Endothelial cell of umbilical vein (primary cell): ENCODE measurements around the gene SCAANT1. TPM values are rescaled to one million over a fixed set of nuclear protein-coding genes. Genes with fewer than 3 reads are reported as not detected.

ENCODE experiments used
- BruUV-seq: library from RNA; stranded (reverse); fragments of 400-500 nt; replicated peaks from 2 replicates; lab custom pipeline; 2021; lab: Mats Ljungman, UMichigan
- CTCF ChIA-PET: fragments of 300-600, 350-600 bp; sonication (Branson Sonifier 250); formaldehyde crosslinking; loops from one replicate; lab custom pipeline; 2021; ENCODE audit warnings: antibody characterized with exemption, inconsistent platforms; lab: Charles Lee
- POLR2A ChIA-PET: fragments of 300-600, 350-600 bp; sonication (Branson Sonifier 250); formaldehyde crosslinking; loops from one replicate; lab custom pipeline; 2021; ENCODE audit warnings: antibody characterized with exemption, inconsistent platforms; lab: Charles Lee
- DNase-seq: peaks from one replicate; pipeline ENCODE4 v3.0.0-alpha.2; 2011; ENCODE audit warnings: low read depth, low spot score
- FAIRE-seq: peaks from 2 replicates; lab custom pipeline; 2011; peaks lifted over from hg19 to GRCh38; lab: Jason Lieb, UNC
- H2AFZ ChIP-seq: 2 replicates; pipeline ENCODE4 v1.6.0; 2012; ENCODE audit warnings: low read depth, low read length, control low read depth, inconsistent platforms
- H3K27ac ChIP-seq: 2 replicates; pipeline ENCODE4 v1.5.1; 2011; ENCODE audit warnings: low read depth, mild to moderate bottlenecking, control low read depth, low read length, moderate library complexity; ENCODE audit not compliant: insufficient read depth
- H3K27me3 ChIP-seq, 2 experiments: 2 replicates each; pipeline versions ENCODE4 v1.6.0 to v1.6.1; 2011; ENCODE audit warnings: low read length in 2 of 2, mixed read lengths in 1 of 2; ENCODE audit not compliant: control insufficient read depth in 2 of 2, insufficient read depth in 2 of 2
- H3K36me3 ChIP-seq, 2 experiments: 2 replicates in 1 of 2; 3 replicates in 1 of 2; pipeline ENCODE4 v1.5.1; 2011; ENCODE audit warnings: low read length in 2 of 2, mild to moderate bottlenecking in 1 of 2, moderate library complexity in 1 of 2; ENCODE audit not compliant: control insufficient read depth in 2 of 2, insufficient read depth in 2 of 2; ENCODE audit errors: extremely low read depth in 1 of 2
- H3K4me1 ChIP-seq: 3 replicates; pipeline ENCODE4 v1.5.1; 2011; ENCODE audit warnings: mild to moderate bottlenecking, low read length; ENCODE audit not compliant: control insufficient read depth, insufficient read depth; ENCODE audit errors: extremely low read depth
- H3K4me2 ChIP-seq: 2 replicates; pipeline ENCODE4 v1.6.1; 2011; ENCODE audit warnings: low read length, control low read depth, mixed read lengths; ENCODE audit not compliant: insufficient read depth
- H3K4me3 ChIP-seq, 3 experiments: fragments of 200-600 bp in 1 of 3; sonication (generic), shearing (Covaris generic) in 1 of 3; replicated peaks in 1 of 3; 2 replicates each; pipeline ENCODE4 v1.5.1; 2011 to 2016; ENCODE audit warnings: control low read depth in 3 of 3, low read length in 3 of 3, mild to moderate bottlenecking in 2 of 3, inconsistent platforms in 1 of 3, low read depth in 1 of 3, moderate library complexity in 1 of 3; ENCODE audit not compliant: insufficient read depth in 1 of 3
- H3K79me2 ChIP-seq: 2 replicates; pipeline ENCODE4 v1.6.0; 2012; ENCODE audit warnings: low read length, inconsistent platforms; ENCODE audit not compliant: control insufficient read depth, insufficient read depth
- H3K9ac ChIP-seq: replicated peaks from 2 replicates; pipeline ENCODE3; 2011; ENCODE audit warnings: low read length, control low read depth; ENCODE audit not compliant: insufficient read depth; ENCODE audit errors: extremely low read depth
- H3K9me1 ChIP-seq: replicated peaks from 3 replicates; pipeline ENCODE4 v1.6.0; 2011; ENCODE audit warnings: mild to moderate bottlenecking, low read length; ENCODE audit not compliant: control insufficient read depth, insufficient read depth; ENCODE audit errors: extremely low read depth
- H3K9me3 ChIP-seq: replicated peaks from 2 replicates; pipeline ENCODE4 v1.5.1; 2012; ENCODE audit warnings: low read length, inconsistent platforms; ENCODE audit not compliant: control insufficient read depth, insufficient read depth
- H4K20me1 ChIP-seq: replicated peaks from 2 replicates; pipeline ENCODE3; 2011; ENCODE audit warnings: mild to moderate bottlenecking, low read length; ENCODE audit not compliant: control insufficient read depth, insufficient read depth; ENCODE audit errors: extremely low read depth
- EZH2 ChIP-seq: IDR thresholded peaks from 2 replicates; pipeline ENCODE4 v1.6.1; 2012; ENCODE audit warnings: borderline replicate concordance, low read depth, mild to moderate bottlenecking, moderate library complexity, low read length, inconsistent platforms; ENCODE audit not compliant: severe bottlenecking
- FOS ChIP-seq: IDR thresholded peaks from 2 replicates; pipeline ENCODE4 v1.6.1; 2011; ENCODE audit warnings: mild to moderate bottlenecking, low read length, moderate library complexity, borderline replicate concordance; ENCODE audit not compliant: insufficient read depth
- GATA2 ChIP-seq: IDR thresholded peaks from 2 replicates; pipeline ENCODE4 v1.7.0; 2011; ENCODE audit warnings: low read depth, mild to moderate bottlenecking, moderate library complexity, mixed read lengths, low read length; ENCODE audit not compliant: insufficient read length, insufficient read depth
- JUN ChIP-seq: IDR thresholded peaks from 2 replicates; pipeline ENCODE4 v1.6.1; 2011; ENCODE audit warnings: borderline replicate concordance, low read depth; ENCODE audit not compliant: insufficient read length, insufficient read depth
- MYC ChIP-seq: IDR thresholded peaks from one replicate; pipeline ENCODE4 v1.6.1; 2011; ENCODE audit warnings: mild to moderate bottlenecking, low read depth, low read length
- POLR2A ChIP-seq: IDR thresholded peaks from 2 replicates; pipeline ENCODE4 v1.6.1; 2012; ENCODE audit warnings: low read depth, mild to moderate bottlenecking, control low read depth, low read length
- POLR2AphosphoS5 ChIP-seq: IDR thresholded peaks from 2 replicates; pipeline ENCODE4 v1.6.1; 2012; ENCODE audit warnings: low read depth, mild to moderate bottlenecking, control low read depth, low read length, moderate library complexity; ENCODE audit not compliant: insufficient read depth
- dilution Hi-C: fragments of 300-500 bp; cut with MboI; formaldehyde crosslinking; loops from one replicate; pipeline ENCODE4 v1.15.0; 2019; ENCODE audit warnings: low sequenced_read_pairs; ENCODE audit not compliant: extremely low pct_ligation_motif_present
- intact Hi-C: fragments of 100-400 bp; cut with micrococcal nuclease; formaldehyde crosslinking; loops from one replicate; pipeline ENCODE4 v1.10.0; 2022
- polyA plus RNA-seq, 4 experiments: library from polyadenylated mRNA; depleted of rRNA in 3 of 4; stranded (reverse) in 3 of 4; unstranded in 1 of 4; fragments of >200 nt; gene quantifications; 2 replicates each; pipeline versions ENCODE4 v1.2.1 to v1.2.3, GENCODE V29; 2011 to 2012; ENCODE audit warnings: missing spikeins in 1 of 4
- total RNA-seq: library from RNA; stranded (reverse); gene quantifications from 2 replicates; pipeline ENCODE4 v1.2.3, GENCODE V29; 2021
- TF ChIP-seq, protein P1 (sequence below): IDR thresholded peaks from 2 replicates; pipeline ENCODE4 v1.6.1; 2011; ENCODE audit not compliant: insufficient read depth, insufficient read length
- TF ChIP-seq, protein P2 (sequence below), 2 donors: IDR thresholded peaks; 1 replicate in 1 of 2; 2 replicates in 1 of 2; pipeline ENCODE4 v1.5.1; 2011; ENCODE audit warnings: low read length in 2 of 2, mild to moderate bottlenecking in 2 of 2, moderate library complexity in 2 of 2, control low read depth in 1 of 2, inconsistent platforms in 1 of 2, low read depth in 1 of 2; ENCODE audit not compliant: insufficient read depth in 1 of 2; ENCODE audit errors: extremely low read depth in 1 of 2

The SCAANT1 gene
- total and polyA plus RNA-seq, 2 donors (not counting 3 experiments of a cell fraction or from before 2014, with no cell fraction given), result not detected

DNA sequence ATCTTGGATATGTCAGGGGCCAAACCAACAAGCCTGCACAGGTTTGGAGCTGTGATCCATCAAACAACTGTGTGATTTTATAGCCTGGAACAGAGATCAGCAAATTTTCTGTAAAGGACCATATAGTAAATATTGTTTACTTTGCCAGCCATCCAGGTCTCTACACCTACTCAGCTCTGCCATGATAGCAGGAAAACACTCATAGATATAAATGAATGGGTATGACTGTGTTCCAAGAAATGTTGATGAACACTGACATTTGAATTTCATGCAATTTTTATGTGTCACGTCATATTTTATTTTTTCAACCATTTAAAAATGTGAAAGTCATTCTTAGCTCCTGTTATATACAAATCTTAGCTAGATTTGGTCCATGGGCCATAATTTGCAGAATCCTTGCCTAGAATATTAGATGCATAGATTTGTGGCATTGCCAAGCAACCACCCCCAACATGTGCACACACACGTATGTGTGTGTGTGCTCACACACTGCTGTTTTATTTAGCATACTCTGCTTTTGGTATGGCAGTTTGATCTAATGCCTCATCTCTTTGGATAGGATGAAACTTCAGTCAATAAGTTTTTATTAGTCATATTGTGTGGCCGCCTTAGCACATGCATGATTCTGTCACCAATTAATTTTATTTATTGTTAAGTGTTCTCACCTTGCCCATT lies 42.1 kb downstream of the SCAANT1 start:
- dilution Hi-C loops, result no loop called here
- Histone ChIP-seq H3K36me3 (no peaks in the 10 kb centered on the region), H4K20me1 (no peaks in the 10 kb centered on the region), H3K4me1 (peaks cover 5% of the 10 kb centered on the region), H3K4me3 (no peak overlapping the region), H3K4me2 (no peak overlapping the region), H3K9me1 (no peaks in the 10 kb centered on the region), H3K27ac (no peak overlapping the region), H2AFZ (no peak overlapping the region), H3K27me3 (no peaks in the 10 kb centered on the region), H3K9ac (no peak overlapping the region), H3K79me2 (peaks cover 53% of the 10 kb centered on the region), H3K9me3 (no peaks in the 10 kb centered on the region)
- intact Hi-C loops, result loop anchor here (5.0 kb wide), 1 partner anchor 137 kb away; no protein-coding TSS in a partner anchor
- CTCF ChIA-PET, result interaction anchor here (0.7 to 1.0 kb wide), 3 partner anchors 14 to 92 kb away, joined by 3 read pairs; no protein-coding TSS in a partner anchor
- no TSS peak for BruUV-seq
- DNase-seq (no peak), FAIRE-seq (no peak)
- POLR2A ChIA-PET, result no interaction called here
- no peak for TF ChIP-seq EZH2
- no peak for TF ChIP-seq FOS
- no peak for TF ChIP-seq POLR2AphosphoS5
- TF ChIP-seq, protein P1, sequence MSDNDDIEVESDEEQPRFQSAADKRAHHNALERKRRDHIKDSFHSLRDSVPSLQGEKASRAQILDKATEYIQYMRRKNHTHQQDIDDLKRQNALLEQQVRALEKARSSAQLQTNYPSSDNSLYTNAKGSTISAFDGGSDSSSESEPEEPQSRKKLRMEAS, result no peak
- TF ChIP-seq, protein P2, sequence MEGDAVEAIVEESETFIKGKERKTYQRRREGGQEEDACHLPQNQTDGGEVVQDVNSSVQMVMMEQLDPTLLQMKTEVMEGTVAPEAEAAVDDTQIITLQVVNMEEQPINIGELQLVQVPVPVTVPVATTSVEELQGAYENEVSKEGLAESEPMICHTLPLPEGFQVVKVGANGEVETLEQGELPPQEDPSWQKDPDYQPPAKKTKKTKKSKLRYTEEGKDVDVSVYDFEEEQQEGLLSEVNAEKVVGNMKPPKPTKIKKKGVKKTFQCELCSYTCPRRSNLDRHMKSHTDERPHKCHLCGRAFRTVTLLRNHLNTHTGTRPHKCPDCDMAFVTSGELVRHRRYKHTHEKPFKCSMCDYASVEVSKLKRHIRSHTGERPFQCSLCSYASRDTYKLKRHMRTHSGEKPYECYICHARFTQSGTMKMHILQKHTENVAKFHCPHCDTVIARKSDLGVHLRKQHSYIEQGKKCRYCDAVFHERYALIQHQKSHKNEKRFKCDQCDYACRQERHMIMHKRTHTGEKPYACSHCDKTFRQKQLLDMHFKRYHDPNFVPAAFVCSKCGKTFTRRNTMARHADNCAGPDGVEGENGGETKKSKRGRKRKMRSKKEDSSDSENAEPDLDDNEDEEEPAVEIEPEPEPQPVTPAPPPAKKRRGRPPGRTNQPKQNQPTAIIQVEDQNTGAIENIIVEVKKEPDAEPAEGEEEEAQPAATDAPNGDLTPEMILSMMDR (IDR thresholded peaks at IDR 0.05; ENCODE audit: extremely low read depth in 1 of 2, insufficient read depth in 1 of 2, low read depth in 1 of 2, low read length in 2 of 2), result no peak
- no peak for TF ChIP-seq JUN
- no peak for TF ChIP-seq MYC
- no peak for TF ChIP-seq POLR2A
- no peak for TF ChIP-seq GATA2
